Right atrium auricular region (tissue), 2 donors: ENCODE data around the gene FAM98C. TPM values are rescaled to one million over a fixed set of nuclear protein-coding genes. Genes with fewer than 3 reads are reported as not detected.

Experiments used
- DNase-seq: peaks from one replicate; pipeline ENCODE4 v3.0.0-alpha.2; 2019; ENCODE audit warnings: low spot score
- H3K27ac ChIP-seq, 2 donors: fragments of 200-600 bp; sonication (generic); 1 replicate in 1 of 2; 2 replicates in 1 of 2; pipeline ENCODE4 v1.5.1; 2016 to 2019
- H3K27me3 ChIP-seq, 2 donors: fragments of 200-600 bp; sonication (generic); one replicate each; pipeline versions ENCODE4 v1.5.1 to v1.6.0; 2017 to 2019
- H3K36me3 ChIP-seq: fragments of 200-600 bp; sonication (generic); one replicate; pipeline ENCODE4 v1.5.1; 2016
- H3K4me1 ChIP-seq, 2 donors: fragments of 200-600 bp; sonication (generic); one replicate each; pipeline versions ENCODE4 v1.5.1 to v1.6.0; 2017 to 2019
- H3K4me3 ChIP-seq, 2 donors: fragments of 200-600 bp; sonication (generic); 1 replicate in 1 of 2; 2 replicates in 1 of 2; pipeline ENCODE4 v1.5.1; 2017 to 2019; ENCODE audit warnings: mild to moderate bottlenecking in 1 of 2, moderate library complexity in 1 of 2
- H3K9me3 ChIP-seq, 2 donors: fragments of 200-600 bp; sonication (generic); one replicate each; pipeline ENCODE4 v1.5.1; 2019
- CTCF ChIP-seq, 2 donors: fragments of 200-600 bp; sonication (generic); IDR thresholded peaks; one replicate each; pipeline ENCODE4 v1.5.1; 2019; ENCODE audit warnings: antibody characterized with exemption in 2 of 2
- total RNA-seq, 2 donors: library from RNA; depleted of rRNA; stranded (reverse); fragments of >200 nt; gene quantifications; one replicate each; pipeline ENCODE4 v1.1.0, GENCODE V29; 2016

The FAM98C gene
- total RNA-seq, 2 donors from 2014 or later: 11.9 to 19.8 TPM

DNA sequence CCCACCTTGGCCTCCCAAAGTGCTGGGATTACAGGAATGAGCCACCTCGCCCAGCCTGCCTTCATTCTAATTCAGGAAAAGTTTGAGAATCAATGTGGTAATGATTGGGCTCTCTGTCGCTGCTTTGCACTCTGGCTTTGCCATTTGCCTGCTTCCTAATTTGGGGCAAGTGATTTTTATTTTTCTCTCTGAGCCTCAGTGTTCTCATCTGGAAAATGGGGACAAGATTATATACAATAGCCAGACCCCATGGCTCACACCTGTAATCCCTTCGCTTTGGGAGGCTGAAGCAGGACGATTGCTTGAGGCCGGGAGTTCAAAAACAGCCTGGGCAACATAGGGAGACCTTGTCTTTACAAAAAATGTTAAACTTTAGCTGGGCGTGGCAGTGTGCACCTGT lies 34.4 kb downstream of the FAM98C start:
- Histone ChIP-seq H3K4me3 (no peak overlapping the region), H3K27me3 (peaks cover 0 to 11% of the 10 kb centered on the region in 2 donors), H3K36me3 (no peaks in the 10 kb centered on the region), H3K4me1 (peaks cover 0 to 8% of the 10 kb centered on the region in 2 donors), H3K27ac (no peak overlapping the region), H3K9me3 (no peaks in the 10 kb centered on the region)
- no peak for TF ChIP-seq CTCF (IDR thresholded peaks at IDR 0.05)
- DNase-seq: no peak

DNA sequence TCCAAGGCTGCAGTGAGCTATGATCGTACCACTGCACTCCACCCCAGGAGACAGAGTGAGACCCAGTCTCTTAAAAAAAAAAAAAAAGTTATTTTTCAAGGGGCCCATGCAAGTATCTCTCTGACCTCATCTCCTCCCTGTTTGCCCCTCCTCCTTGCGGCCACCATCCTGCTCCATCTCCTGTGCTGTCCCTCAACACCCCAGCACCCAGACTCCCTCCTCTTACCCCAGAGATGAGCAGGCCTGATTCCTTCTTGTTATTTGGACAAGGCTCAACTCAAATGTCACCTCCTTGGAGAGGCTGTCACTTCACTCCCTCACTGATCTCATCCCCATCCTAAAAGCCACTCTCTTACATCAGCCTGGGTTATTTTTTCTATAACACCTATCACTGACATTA lies 35.0 kb downstream of the FAM98C start:
- no peaks in the 10 kb centered on the region for H3K36me3 ChIP-seq
- no peak overlapping the region for H3K27ac ChIP-seq
- H3K9me3 ChIP-seq: no peaks in the 10 kb centered on the region
- DNase-seq: no peak
- H3K4me1 ChIP-seq: peaks cover 0 to 8% of the 10 kb centered on the region in 2 donors
- TF ChIP-seq CTCF (IDR thresholded peaks at IDR 0.05): no peak
- H3K27me3 ChIP-seq: peaks cover 0 to 11% of the 10 kb centered on the region in 2 donors
- no peak overlapping the region for H3K4me3 ChIP-seq

DNA sequence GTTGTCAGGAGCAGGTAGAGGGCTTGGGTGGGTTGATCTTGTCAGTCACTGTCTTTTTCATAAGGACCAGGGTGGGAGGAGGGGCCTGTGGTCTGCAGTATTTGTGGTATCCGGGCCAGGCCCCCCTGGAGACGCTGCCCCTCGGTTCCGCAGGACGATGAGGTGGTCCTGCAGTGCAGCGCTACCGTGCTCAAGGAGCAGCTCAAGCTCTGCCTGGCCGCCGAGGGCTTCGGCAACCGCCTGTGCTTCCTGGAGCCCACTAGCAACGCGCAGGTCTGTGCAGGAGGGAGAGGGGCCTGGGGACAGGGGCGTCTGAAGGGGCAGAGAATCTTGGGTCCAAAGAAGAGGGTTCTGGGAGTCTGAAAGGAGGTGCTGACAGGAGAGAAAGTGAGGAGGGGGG lies 37.7 kb downstream of the FAM98C start:
- no peak for TF ChIP-seq CTCF (IDR thresholded peaks at IDR 0.05)
- Histone ChIP-seq H3K27ac (no peak overlapping the region), H3K36me3 (no peaks in the 10 kb centered on the region), H3K27me3 (peaks cover 0 to 5% of the 10 kb centered on the region in 2 donors), H3K9me3 (no peaks in the 10 kb centered on the region), H3K4me3 (no peak overlapping the region), H3K4me1 (no peaks in the 10 kb centered on the region)
- no peak for DNase-seq

DNA sequence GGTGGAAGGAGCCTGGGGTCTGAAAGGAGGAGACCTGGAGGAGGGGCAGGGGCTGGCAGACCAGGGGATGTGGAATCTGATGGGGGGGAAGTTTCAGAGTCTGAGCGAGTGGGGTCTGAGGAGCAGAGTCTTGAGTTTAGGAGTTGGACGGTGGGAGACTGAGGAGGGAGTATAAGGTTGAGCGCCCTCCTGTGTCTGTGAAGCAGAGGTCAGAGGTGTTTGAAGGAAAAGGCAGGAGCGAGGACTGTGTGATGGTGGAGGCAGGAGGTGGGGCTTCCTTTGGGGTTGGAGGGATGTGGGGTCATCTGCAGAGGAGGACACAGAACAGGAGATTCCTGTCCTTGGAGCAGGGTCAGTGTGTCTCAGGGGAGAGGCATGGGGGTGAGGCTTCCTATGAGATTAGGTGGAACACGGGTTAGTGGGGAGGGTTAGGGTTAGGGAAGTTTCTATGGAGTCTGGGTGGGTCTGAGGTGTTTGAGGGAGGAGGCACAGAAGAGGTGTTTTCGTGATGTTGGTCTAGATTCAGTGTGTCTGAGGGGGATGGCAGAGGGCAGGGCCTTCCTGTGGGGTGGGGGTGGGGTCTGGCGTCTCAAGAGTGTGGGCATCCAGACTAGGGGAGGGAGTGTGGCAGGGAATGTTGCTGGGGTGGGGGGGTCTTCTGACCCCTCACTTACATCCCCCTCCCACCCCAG lies 38.9 kb downstream of the FAM98C start:
- Histone ChIP-seq H3K27ac (no peak overlapping the region), H3K4me1 (no peaks in the 10 kb centered on the region), H3K4me3 (no peak overlapping the region), H3K9me3 (no peaks in the 10 kb centered on the region), H3K27me3 (no peaks in the 10 kb centered on the region), H3K36me3 (no peaks in the 10 kb centered on the region)
- no peak for DNase-seq
- no peak for TF ChIP-seq CTCF (IDR thresholded peaks at IDR 0.05)

DNA sequence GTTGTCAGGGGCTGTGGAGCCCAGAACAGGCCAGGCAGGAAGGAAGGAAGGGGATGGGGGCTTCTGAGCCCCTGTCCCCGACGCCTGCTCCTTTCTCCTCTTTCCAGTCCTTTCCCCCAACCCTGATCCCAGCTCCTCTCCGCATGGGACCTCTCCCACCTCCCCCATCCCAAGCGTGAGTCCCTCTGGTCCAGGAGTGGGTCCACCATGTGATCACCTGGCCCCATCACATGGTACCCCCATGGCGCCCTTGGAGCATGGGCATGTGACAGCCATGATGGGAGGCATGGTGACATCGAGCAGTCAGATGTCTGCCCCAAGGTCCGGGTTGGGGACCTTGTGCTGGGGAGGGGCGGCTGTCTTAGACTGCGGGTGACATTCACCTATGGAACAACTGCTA lies 39.8 kb downstream of the FAM98C start:
- Histone ChIP-seq H3K9me3 (no peaks in the 10 kb centered on the region), H3K27me3 (no peaks in the 10 kb centered on the region), H3K4me1 (no peaks in the 10 kb centered on the region), H3K4me3 (no peak overlapping the region), H3K27ac (no peak overlapping the region), H3K36me3 (no peaks in the 10 kb centered on the region)
- no peak for DNase-seq
- TF ChIP-seq CTCF (IDR thresholded peaks at IDR 0.05): no peak

- H3K4me1 ChIP-seq: no peaks in the 10 kb centered on the region
- H3K27ac ChIP-seq: no peak overlapping the region
- H3K4me3 ChIP-seq: no peak overlapping the region
- no peaks in the 10 kb centered on the region for H3K9me3 ChIP-seq
- no peak for TF ChIP-seq CTCF (IDR thresholded peaks at IDR 0.05)
- H3K27me3 ChIP-seq: no peaks in the 10 kb centered on the region
- no peak for DNase-seq
- no peaks in the 10 kb centered on the region for H3K36me3 ChIP-seq
Observed at GRCh38 chr19:38443458-38443999, 40.6 kb downstream of the FAM98C start.
